HG03457 (cell line): ENCODE data around the gene TTLL10.

Experiments
- ATAC-seq: cut with Tn5 transposase; IDR thresholded peaks from one replicate; pipeline ENCODE4 v1.9.1; 2021; ENCODE audit warnings: moderate number of reproducible peaks; ENCODE audit not compliant: unreplicated experiment

TTLL10 gene

DNA sequence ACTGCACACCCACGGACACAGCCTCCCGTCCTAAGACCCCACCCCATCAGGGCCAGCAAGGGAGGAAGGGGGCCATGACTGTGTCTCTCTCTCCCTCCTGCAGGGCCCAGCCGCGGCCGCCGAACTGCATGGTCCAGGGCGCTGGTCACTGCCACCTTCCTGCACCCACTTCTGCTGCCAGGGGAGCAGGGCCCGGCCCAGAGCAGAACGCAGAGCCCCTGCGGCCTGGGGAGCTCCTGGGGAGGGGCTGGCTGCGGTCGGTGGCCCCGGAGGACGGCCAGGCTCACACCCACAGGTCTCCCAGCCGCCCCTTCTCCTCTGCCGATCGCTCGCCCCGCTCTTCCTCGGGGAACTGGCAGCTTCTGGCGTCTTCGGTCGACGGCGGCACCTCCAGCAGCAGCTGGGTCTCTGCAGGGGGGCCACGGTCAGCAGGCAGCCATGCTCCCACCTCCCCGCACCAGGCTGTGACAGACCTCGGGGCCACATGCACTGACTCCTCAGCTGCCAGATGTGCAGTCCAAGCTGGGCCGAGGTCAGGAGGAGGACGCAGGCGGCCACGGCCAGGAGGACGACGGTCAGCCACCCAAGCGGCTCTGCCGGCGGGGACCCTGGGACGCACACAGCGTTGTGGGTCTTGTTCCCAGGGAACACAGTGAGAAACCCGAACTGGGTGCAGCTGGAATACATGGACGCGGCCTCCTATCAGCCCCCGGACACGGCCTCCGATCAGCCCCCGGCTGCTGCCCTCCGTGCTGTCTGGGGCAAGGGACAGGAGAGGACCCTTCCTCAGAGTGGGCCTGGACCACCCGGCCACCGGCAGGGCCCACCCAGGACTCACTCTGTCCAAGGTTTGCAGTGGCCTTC lies 30.1 kb downstream of the TTLL10 start:
- ATAC-seq, result no peak

DNA sequence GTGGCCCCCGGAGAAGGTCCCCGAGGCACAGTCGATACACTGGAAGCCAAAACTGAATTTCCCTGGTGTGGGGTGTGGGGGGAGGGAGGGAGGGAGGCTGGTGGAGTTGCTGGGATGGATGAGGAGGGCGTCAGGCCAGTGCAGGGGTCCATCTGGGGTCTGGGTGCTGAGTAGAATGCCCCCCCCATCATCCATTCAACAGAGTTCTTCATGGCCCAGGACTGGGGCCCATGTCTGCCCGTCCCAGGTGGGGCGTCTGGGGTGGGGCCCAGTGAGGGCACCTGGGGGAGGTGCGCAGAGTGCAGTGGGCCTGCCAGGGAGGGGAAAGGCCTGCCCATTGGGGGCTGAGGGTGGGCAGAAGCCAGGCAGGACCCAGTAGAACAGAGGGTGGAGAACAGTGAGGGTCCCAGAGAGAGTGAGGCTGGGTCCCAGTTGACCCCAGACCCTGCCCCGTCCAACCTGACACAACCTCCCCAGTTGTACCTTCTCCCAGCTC lies 30.8 kb downstream of the TTLL10 start:
- no peak for ATAC-seq

DNA sequence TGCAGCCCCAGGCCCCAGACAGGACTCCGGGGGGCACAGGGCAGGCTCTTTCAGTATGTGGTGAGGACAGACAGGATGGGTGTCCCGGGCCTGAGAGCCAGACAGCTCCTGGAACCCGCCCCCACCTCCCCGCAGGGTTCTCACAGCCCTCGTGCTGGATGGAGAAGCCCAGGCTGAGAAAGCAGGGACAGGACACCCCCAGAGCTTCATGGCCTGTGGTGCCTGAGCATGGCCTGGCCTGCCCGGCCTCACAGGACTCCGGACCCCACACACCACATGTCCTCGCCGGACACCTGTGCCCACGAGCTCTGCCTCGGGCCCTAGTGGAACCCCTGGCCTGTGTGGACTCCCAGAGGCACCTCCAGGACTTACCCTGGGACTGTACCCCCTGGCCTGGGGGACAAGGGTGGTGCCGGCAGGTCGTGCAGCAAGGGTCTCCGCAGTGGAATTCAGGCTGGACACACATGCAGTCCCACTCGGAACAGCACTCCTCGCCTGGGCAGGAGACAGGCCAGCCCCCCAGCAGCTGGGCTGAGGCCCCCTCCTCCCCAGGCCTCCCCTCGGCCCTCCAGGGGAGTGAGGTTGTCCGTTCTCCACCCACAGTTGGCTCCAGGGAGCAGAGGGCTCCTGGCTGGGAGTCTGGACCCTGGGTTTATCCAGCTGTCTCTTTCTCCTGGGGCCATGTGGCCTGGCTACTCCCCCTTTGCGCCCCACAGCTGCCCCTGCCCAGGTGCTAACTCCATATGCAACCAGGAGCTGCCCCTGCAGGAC lies 31.5 kb downstream of the TTLL10 start:
- no peak for ATAC-seq

DNA sequence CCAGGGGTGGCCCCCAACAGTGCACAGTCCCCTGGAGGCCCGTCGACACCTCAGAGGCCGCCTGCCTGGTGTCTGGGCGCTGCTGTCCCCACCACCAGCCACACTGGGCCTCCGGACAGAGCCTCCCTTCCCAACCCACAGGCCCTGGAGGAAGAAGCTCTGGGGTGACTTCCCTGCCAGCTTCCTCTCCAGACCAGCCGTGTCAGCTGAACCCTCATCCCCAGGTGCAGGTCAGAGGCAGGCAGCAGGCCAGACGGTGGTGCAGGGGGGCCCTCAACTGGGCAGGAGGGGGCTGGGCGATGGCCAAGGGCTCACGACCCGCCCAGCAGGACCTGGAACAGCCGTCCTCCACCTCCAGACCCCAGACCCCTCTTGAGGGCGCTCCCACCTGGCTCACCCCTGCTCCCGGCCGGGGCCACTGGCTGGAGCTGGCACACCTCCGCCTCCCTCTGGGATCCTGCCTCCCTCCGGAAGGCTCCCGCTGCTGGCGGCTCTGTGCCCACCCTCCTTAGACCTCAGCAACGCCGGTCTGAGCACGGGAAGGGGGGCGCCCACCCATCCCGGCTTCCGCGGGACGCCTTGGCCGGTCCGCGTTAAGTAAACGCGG lies 32.2 kb downstream of the TTLL10 start:
- no peak for ATAC-seq

DNA sequence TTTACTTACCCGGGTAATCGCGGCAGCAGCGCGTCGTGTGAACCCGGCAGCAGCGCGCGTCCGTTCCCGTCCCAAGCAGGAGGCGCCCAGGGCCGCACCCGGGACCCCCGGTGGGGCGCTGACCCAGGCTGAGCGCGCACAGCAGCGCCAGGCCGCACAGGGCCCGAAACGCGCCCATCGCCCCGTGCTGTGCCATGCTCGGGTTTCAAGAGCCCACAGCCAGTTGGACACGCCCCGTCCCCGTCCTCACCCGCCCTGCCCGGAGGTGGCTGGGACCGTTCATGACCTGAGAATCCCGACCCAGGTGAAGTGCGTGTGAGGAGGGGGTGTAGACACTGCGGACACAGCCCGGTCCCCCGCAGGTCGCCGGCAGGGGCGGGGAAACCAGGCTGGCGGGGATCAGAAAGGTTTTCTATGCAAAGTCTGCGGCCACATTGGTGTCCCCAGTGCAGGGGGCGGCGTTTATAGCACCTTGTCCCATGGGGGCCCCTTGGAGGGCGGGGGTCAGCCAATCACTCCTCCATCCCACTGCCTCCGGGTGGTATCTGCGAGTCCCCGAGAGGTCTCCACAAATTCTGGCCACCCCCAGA lies 32.8 kb downstream of the TTLL10 start, which contains the start of gene TNFRSF18:
TNFRSF18 (minus strand) TSS at position 217 of the 590 bp plus-strand sequence; CDS start at position 196, 21 bp downstream.
- no peak for ATAC-seq

DNA sequence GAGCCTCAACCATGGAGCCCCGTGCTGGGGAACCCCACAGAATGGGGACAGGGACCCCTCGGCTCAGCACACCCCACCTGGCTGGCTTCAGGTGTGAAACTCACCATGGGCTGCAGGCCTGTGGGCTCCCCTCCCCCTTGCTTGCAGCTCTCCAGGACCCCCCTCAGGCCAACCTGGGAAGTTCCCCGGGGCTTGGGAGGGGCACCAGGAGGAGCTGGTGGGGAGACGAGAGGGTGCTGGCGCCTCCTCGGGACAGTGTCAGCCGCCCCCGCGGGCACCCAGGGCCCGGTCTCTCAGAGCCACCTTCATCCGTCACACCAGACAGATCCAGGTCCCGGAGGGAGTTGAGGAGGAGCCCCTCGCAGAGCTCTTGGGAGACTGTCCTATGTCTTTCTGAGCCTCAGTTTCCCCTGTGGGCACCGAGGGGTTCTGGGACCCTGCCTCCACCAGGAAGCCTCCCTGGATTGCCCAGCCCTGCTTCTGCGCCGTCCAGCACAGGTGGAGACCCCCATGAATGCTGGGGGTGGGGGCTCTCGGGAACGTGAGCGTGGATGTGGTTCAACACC lies 33.4 kb downstream of the TTLL10 start:
- ATAC-seq, result no peak

DNA sequence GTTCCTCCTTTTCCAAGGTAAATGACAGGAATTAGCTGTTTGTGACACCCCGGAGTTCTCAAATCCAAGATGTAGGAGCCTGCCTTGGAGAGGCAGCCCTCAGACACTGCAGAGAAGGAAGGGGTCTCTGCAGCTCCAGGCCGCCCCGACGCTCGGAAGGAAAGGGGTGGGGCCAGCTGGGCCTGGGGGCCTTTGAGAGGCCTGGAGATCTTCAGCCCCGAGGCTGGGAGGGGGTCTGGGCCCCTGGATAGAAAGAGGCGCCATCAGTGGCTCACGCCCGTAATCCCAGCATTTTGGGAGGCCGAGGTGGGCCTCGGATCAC lies 33.9 kb downstream of the TTLL10 start:
- no peak for ATAC-seq

DNA sequence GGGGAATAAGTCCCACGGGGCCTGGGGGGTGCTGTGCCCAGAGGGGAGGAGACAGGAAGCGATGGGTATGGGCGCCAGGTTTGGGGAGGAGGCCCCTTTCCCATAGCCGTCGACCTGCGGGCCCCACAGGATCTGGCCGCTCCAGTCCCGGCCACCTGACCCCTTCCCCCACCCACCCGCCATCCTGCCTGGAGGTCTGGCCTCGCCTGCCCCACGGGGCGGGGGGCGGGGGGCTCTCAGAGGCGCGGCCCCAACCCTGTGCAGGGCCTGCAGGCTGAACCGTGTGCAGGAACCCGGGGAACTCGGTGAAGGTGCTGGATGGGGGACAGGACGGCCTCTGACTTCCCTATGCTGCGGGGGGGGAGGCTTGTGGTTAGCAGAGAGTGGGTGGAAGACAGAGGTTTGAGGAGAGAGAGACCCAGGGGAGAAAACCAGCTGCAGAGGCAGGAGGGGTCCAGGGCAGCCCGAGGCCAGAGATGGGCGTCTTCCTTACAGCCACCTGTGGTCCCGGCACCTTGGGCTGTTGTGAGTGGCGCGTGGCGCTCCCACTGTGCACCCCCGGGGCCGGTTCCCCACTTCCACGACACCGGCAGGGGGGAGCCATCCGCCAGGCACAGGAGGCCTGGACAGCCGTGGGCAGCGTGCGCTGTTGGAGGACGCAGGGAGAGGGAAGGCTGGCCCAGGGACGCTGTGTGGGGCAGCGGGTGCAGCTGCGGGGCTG lies 35.2 kb downstream of the TTLL10 start:
- no peak for ATAC-seq

DNA sequence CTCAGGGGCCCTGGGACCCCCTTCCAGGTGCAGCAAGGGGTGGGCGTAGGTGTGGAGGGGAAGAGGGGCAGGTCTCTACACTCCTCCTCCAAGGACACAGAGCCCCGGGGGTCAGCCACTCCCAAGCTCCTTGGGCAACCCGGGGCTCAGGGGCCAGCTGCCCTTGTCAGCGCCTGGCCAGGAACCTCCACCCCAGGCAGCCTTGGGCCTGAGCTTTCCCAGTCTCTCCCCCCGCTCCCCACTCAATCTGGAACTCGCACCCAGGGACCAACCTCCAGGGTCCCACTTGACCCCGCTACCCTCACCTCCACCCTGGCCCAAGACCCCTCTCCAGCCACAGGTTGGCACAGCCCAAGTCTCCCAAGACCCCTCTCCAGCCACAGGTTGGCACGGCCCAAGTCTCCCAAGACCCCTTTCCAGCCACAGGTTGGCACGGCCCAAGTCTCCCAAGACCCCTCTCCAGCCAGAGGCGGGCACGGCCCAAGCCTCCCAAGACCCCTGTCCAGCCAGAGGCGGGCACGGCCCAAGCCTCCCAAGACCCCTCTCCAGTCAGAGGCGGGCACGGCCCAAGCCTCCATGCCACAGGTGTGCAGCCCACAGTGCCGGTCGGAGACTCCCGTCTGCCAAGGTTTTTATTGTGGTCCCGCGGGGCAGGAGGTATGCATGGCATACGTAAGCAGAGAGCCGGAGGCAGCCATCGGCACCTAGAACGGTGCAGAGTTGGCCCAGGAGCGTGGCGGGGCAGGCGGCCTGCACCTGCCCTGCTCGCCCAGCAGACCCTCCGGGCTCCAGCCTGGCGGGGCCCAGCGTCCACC lies 37.3 kb downstream of the TTLL10 start:
- ATAC-seq, result no peak

DNA sequence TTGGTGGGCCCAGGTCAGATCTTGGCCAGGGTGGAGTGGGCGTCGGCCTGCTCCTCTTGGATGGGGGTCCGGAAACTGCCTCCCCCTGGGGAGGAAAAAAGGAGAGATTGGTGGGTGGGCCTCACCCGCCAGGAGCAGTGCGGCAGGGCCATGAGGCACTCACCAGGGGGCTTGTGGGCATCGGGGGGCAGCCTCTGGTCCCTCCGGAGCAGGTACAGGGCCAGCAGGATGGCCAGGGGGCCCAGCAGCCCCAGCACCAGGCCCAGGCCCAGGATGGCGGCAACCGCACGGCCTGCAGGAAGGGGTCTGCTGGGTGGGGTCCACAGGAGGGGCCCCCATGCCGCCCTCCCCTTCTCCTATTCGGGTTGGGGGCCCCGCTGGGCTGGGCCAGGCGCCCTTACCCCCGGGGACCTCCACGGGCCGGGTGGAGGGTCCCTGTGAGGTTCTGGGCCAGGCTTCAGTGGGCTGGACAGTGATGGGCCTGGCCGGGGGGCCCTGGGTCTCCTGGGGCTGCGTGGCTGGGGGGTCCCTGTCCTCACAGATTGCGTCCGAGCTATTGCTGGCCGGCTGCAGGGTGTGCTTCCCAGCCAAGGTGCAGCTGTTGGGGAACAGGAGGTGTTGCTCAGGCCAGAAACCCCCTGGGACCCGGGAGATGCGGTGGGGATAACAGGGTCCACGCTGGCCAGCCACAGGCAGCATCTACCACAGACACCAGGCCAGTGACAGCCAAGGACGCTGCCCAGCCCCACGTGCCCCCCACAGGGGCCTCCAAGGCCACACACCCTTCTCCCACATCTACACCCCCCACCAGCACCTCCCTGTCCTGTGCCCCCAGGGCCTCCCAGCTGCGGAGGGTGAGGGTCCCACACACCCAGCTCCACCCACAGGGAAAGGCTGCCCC lies 38.1 kb downstream of the TTLL10 start:
- ATAC-seq, result no peak

DNA sequence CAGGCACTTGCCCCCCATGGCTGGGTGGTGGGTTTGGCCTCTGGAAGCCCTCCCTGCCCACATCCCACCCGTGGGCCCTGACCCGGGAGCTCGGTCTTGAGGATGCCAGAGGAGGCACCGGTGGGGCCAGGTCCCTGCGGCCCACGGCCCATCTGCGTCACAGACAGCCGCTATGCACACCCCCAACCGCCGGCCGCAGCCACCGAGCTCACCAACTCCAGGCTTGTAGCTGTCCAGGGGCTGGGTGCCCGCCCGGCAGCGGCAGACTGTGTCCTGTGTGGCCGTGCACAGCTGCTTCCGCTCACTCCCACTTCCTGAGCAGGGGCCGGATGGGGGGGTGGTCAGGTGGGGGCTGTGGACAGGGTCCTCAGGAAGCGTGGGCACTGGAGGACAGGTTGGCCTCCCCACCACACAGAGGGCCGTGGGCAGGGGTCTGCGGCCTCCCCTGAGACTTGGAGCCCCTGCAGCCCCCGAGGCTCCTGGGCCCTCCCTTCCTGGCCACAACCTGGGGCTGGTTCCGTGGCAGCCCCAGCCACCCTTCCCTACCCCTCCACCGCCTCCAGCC lies 39.2 kb downstream of the TTLL10 start:
- no peak for ATAC-seq

DNA sequence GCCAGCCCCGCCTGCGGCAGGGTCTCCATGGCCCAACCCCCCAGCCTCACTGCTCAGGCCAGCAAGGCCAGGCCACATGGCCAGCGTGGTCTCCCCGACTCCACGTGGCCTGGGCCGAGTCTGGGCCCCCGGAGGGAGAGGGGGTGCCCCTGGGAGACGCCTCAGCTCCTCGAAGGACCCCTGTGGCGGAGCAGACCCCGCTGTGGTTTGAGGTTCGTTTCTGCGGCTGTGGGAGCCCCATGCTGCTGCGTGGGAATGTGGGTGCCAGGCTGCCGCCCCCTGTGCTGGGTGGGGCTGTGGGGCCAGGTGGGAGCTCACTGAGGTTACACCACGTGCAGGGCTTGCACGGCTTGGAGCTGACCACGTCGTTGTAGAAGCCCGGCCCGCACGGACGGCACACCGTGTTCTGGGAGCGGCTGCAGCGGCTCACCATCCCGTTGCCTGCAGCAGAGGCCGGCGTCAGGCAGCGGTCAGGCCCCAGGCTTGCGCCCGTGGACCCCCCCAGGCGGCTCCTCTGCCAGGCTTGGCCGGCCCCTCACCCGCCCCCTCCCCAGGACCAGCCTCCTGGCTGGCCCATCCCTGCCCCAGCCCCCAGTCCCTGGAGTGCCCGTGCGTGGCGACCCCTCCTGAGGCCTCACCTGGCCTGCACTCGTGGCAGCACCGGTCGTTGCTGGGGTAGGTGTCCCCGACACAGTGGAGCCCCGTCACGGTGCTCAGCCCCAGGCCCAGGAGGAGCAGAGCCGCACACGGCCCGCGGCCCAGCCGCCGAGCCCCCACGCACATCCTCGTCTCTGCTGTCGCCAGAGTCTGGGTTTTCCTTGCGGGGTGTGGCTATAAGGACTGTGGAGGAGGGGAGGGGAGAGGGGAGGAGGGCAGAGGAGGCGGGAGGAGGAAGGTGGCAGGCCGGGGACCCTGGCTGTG lies 39.9 kb downstream of the TTLL10 start, which contains the start of gene TNFRSF4:
TNFRSF4 (minus strand) TSS at position 809 of the 921 bp plus-strand sequence; CDS start at position 783, 26 bp downstream.
- ATAC-seq, result no peak

DNA sequence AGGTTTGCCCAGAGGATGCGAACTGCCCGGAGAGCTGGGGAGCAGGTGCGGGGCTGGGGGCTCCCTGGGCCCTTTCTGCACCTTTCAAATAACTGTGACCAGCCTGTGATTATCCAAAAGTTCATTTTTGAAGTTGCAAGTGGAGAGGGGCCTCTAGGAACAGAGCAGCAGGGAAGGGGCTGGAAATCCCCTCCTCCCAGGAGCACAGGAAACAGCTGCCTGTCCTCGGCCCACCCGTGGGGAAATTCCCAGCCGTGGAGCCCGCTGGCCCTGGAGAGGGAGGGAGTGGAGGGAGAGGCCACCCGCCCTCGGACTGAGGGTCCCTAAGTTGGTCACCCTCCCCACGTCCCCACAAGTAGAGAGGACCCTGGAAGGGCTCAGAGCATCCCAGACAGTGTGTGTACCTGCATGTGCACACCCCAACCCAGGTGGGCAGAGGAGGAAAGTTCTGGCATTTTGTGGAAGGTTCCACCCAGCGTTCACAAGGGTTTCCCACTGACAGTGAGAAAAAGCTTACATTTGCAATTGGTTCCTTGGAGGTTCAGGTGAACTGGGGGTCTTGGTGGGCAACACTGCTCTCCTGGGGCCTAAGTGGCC lies 41.5 kb downstream of the TTLL10 start:
- ATAC-seq, result no peak

DNA sequence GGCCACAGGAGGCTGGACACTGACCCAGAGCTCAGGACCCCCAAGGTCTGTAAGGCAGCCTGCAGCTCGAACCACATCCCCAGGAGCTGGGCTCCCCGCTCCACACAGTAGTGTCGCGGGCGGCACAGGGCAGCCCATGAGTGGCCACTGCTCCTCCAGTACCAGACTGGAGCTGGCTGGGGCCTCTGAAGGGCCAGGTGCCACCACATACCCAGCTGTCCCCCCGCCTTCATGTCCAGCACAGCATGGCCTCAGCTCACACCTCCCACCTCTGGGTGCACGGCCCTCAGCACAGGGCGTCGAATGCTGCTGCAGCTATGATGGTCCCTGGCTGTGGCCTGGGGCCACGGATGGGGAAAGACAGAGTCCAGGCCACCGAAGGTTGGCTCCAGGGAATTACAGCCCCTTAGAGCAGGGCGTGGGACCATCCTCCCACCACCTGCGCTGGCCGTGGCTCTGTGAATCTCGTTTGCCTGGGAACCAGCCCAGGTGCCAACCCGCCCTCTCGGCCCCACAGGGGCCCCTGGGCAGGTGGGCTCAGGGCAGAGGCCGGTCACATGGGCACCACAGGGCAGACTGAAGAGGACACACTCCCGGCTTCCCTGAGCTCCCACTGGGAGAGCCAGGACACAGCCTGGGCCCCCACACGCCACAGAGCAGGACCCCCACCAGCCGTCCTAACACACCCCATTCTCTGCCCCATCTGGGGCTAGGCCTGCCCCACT lies 42.4 kb downstream of the TTLL10 start:
- no peak for ATAC-seq

DNA sequence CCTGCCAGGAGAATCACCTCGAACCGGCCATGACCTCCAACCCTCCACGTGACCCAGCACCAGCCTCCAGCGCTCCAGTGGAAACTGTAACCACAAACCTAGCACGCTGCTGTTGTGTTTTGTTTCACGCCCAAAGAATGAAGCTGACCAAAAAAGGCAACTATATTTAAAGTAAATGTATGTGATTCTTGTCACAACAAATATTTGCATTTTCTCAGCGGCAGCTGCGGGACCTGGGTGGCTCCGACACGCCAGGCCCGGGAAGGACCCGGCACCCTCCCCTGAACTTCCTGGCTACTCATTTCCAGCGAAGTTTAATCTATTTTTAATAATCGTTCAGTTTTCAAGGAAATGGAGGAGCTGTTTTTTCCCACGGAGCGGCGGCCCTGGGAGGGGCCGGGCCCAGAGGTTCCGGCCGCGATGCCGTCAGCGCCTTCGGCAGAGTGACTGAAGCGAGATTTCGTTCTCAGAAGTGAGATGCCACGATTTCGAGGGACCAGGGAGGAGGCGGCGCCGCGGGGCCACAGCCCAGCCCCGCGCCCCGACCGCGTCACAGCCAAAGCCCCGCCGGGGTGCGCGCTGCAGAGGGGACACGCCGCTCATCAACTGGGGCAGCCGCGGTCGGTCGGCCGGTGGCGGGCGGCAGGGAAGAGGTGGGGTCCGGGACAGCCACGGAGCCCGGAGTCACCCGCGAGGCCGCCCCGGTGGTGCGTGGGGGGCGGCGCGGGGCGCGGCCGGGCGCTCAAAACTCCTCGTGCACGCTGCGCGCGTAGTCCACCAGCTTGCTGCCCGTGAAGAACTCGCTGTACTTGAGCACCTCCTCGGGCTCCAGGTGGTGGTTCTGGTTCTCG lies 43.3 kb downstream of the TTLL10 start:
- ATAC-seq, result no peak
